ENCODE results near the gene LZTR1. TPM values are rescaled to one million over a fixed set of nuclear protein-coding genes. Genes with fewer than 3 reads are reported as not detected.

The LZTR1 gene
- polyA plus RNA-seq, 2 of the 4 experiments (the other 2 are of a cell fraction): 14.1 to 23.5 TPM

GRCh38 chr22:21043860-21044535 is 61.9 kb downstream of the LZTR1 start:
- Histone ChIP-seq H3K27ac (peak overlapping the region; percentile 11 to 80; a peak in 4 of 6 replicates), H3K4me3 (no peak overlapping the region), H3K4me2 (no peak overlapping the region), H3K9me3 (no peaks in the 10 kb centered on the region), H3K4me1 (peaks cover 12% of the 10 kb centered on the region)
- DNase-seq (ENCODE audit: low read depth in 1 of 2, low spot score in 1 of 2): no peak
- no peak for TF ChIP-seq TFCP2L1 (CRISPR knock-in tag; IDR thresholded peaks at IDR 0.05)
- no peak for TF ChIP-seq ZC3H11A (IDR thresholded peaks at IDR 0.05)
- no peak for TF ChIP-seq POLR2A (IDR thresholded peaks at IDR 0.05; ENCODE audit: low read length)
- no peak for TF ChIP-seq E2F6 (IDR thresholded peaks at IDR 0.05; ENCODE audit: borderline replicate concordance, low read depth)
- TF ChIP-seq BHLHE40 (IDR thresholded peaks at IDR 0.05; ENCODE audit: low read depth, low read length): no peak
- no peak for TF ChIP-seq KDM1A (IDR thresholded peaks at IDR 0.05; ENCODE audit: low read depth)
- TF ChIP-seq HOXB13 (CRISPR knock-in tag; IDR thresholded peaks at IDR 0.05; ENCODE audit: low read depth): no peak
- TF ChIP-seq PBX3 (IDR thresholded peaks at IDR 0.05): no peak
- TF ChIP-seq JUNB (IDR thresholded peaks at IDR 0.05): no peak
- no peak for TF ChIP-seq HDAC2 (IDR thresholded peaks at IDR 0.05)
- TF ChIP-seq CHD4 (IDR thresholded peaks at IDR 0.05; ENCODE audit: borderline replicate concordance): no peak
- no peak for TF ChIP-seq PHF8 (IDR thresholded peaks at IDR 0.05; ENCODE audit: borderline replicate concordance, low read depth)
- no peak for TF ChIP-seq SMC3 (IDR thresholded peaks at IDR 0.05)
- TF ChIP-seq HMGXB4 (CRISPR knock-in tag; IDR thresholded peaks at IDR 0.05; ENCODE audit: borderline replicate concordance): no peak
- no peak for TF ChIP-seq ZNF302 (CRISPR knock-in tag; IDR thresholded peaks at IDR 0.05)
- TF ChIP-seq CBX8 (IDR thresholded peaks at IDR 0.05): no peak
- TF ChIP-seq MAZ (IDR thresholded peaks at IDR 0.05; ENCODE audit: borderline replicate concordance, low read depth, low read length): no peak
- no peak for TF ChIP-seq CEBPB (IDR thresholded peaks at IDR 0.05)
- no peak for TF ChIP-seq RCOR1 (IDR thresholded peaks at IDR 0.05; ENCODE audit: low read depth, low read length)
- ChIA-PET CTCF (interaction anchor here (0.6 to 1.6 kb wide), 3 partner anchors 23 to 71 kb away, joined by 3 to 5 read pairs (median 3); no protein-coding TSS in a partner anchor), POLR2A (no interaction called here)
- no peak for ATAC-seq
- FAIRE-seq: no peak
- WGBS (ENCODE audit: missing lambda C conversion rate): 87% methylated on average over 12 of the region's 15 CpGs

- no peaks in the 10 kb centered on the region for H3K9me3 ChIP-seq
- peak overlapping the region; percentile 11 to 80; a peak in 4 of 6 replicates for H3K27ac ChIP-seq
- 47% methylated on average over 11 of the region's 15 CpGs for WGBS (ENCODE audit: missing lambda C conversion rate)
- ChIA-PET POLR2A (interaction anchor here (0.6 to 1.9 kb wide), 3 partner anchors 30 to 63 kb away, joined by 3 to 6 read pairs (median 4); partner anchors contain the start of genes LZTR1 and THAP7), CTCF (interaction anchor here (0.8 to 1.6 kb wide), 4 partner anchors 11 to 58 kb away, joined by 3 to 5 read pairs (median 3); no protein-coding TSS in a partner anchor)
- no peak for FAIRE-seq
- peak; percentile 47 to 55; a peak in 5 of 6 replicates for ATAC-seq
- H3K4me3 ChIP-seq: peak overlapping the region; percentile 49
- peaks cover 12% of the 10 kb centered on the region for H3K4me1 ChIP-seq
- no peak for DNase-seq (ENCODE audit: low read depth in 1 of 2, low spot score in 1 of 2)
- H3K4me2 ChIP-seq: peak overlapping the region; percentile 79
- TF ChIP-seq ESRRA (IDR thresholded peaks at IDR 0.05; ENCODE audit: borderline replicate concordance, low read length): no peak
- no peak for TF ChIP-seq FOSB (CRISPR knock-in tag; IDR thresholded peaks at IDR 0.05)
- no peak for TF ChIP-seq ZFP36 (IDR thresholded peaks at IDR 0.05; ENCODE audit: borderline replicate concordance, partially characterized antibody)
- TF ChIP-seq HOXA7 (CRISPR knock-in tag; IDR thresholded peaks at IDR 0.05): no peak
- no peak for TF ChIP-seq CBX2 (IDR thresholded peaks at IDR 0.05; ENCODE audit: borderline replicate concordance, low read depth)
- no peak for TF ChIP-seq REST (IDR thresholded peaks at IDR 0.05)
- TF ChIP-seq SREBF2 (IDR thresholded peaks at IDR 0.05): no peak
- no peak for TF ChIP-seq HMGXB4 (CRISPR knock-in tag; IDR thresholded peaks at IDR 0.05; ENCODE audit: borderline replicate concordance)
- no peak for TF ChIP-seq ZC3H11A (IDR thresholded peaks at IDR 0.05)
- TF ChIP-seq ATOH8 (CRISPR knock-in tag; IDR thresholded peaks at IDR 0.05; ENCODE audit: low read depth): no peak
Measured at GRCh38 chr22:21044931-21045584, 63.0 kb downstream of the LZTR1 start.

Measured in A549 (cell line).